Spinal cord (tissue), 10 donors: ENCODE results near the gene CAPN6. TPM values are rescaled to one million over a fixed set of nuclear protein-coding genes. Genes with fewer than 3 reads are reported as not detected.

ENCODE experiments used
- DNase-seq, 6 donors: peaks; one replicate each; pipeline versions ENCODE4 v3.0.0 to v3.0.0-alpha.2; 2013 to 2015; ENCODE audit warnings: low spot score in 6 of 6, low read depth in 4 of 6
- H3K27ac ChIP-seq: one replicate; pipeline ENCODE4 v1.5.1; 2013; ENCODE audit warnings: low read depth, low read length, control low read depth
- H3K27me3 ChIP-seq: one replicate; pipeline ENCODE4 v1.6.1; 2013; ENCODE audit warnings: low read length; ENCODE audit not compliant: control insufficient read depth, insufficient read depth
- H3K36me3 ChIP-seq: one replicate; pipeline ENCODE4 v1.6.1; 2013; ENCODE audit warnings: low read length; ENCODE audit not compliant: control insufficient read depth, insufficient read depth
- H3K4me1 ChIP-seq: one replicate; pipeline ENCODE4 v1.6.1; 2013; ENCODE audit warnings: low read length; ENCODE audit not compliant: control insufficient read depth, insufficient read depth
- H3K4me3 ChIP-seq: one replicate; pipeline ENCODE4 v1.5.1; 2013; ENCODE audit warnings: low read depth, low read length, control low read depth
- H3K9me3 ChIP-seq: one replicate; pipeline ENCODE4 v1.6.1; 2013; ENCODE audit warnings: low read length; ENCODE audit not compliant: control insufficient read depth, insufficient read depth
- WGBS: methylation state at CpG from one replicate; pipeline ENCODE4 v1.1.5; 2013; ENCODE audit warnings: missing lambda C conversion rate; ENCODE audit not compliant: insufficient coverage; 5-methylcytosine and 5-hydroxymethylcytosine counted together
- polyA plus RNA-seq, 2 donors: library from polyadenylated mRNA; unstranded; fragments of 120-200 nt; gene quantifications; one replicate each; pipeline ENCODE4 v1.2.1, GENCODE V29; 2013; ENCODE audit not compliant: insufficient read length in 2 of 2
- total RNA-seq, 2 donors: library from RNA; depleted of rRNA in 1 of 2; stranded (reverse); fragments of 120-200 nt in 1 of 2; fragments of >200 nt in 1 of 2; gene quantifications; one replicate each; pipeline versions ENCODE4 v1.2.3 to v1.2.4, GENCODE V29; 2013 to 2014
- donor health status: healthy.

The CAPN6 gene
- total and polyA plus RNA-seq, 4 donors, result 1.3 to 47.4 (median 13.3) TPM

DNA sequence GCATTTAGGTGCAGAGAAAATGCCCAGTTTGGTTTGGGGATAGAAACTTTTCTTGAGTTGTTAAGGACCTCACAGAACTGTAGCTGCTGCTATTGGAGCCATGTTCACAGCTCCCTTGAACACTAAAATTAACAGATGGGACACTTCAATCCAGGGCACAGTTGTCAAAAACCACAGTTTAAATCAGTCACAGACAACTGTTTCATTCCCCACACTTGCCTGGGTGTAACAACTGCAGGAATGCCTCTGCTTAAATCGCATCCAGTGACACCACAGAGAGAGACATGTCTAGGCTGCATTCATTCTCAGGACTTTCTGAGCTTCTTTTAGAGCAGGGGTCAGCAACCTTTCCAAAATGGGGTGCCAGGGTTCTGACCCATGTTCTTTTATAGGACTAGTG lies 12.7 kb upstream of the CAPN6 start:
- Histone ChIP-seq H3K4me3 (no peak overlapping the region), H3K27ac (no peak overlapping the region), H3K36me3 (no peaks in the 10 kb centered on the region), H3K4me1 (no peaks in the 10 kb centered on the region), H3K27me3 (peaks cover 6% of the 10 kb centered on the region), H3K9me3 (no peaks in the 10 kb centered on the region)
- WGBS, result 88% methylated on average over 1 of the region's 1 CpG
- no peak for DNase-seq

DNA sequence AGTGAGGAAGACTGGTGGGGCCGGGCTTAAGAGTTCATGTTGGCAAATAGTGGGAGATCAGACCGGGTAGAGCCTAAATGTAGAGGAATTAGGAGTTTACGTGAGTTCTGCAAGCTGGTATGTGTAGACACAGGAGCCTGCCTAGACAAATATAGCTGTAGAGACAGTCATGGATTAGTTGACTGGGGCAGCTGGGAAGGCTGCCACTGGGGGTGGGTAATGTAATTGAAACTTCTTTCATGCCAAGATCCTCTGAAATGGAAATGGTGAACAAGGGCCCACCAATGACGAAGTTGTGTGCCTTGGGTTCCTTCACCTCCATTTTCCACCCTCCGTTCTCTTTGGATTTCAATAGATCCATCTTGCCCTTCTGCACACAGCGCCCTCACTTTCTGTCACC lies 11.9 kb upstream of the CAPN6 start:
- no peak overlapping the region for H3K27ac ChIP-seq
- 73% methylated on average over 6 of the region's 6 CpGs for WGBS
- no peaks in the 10 kb centered on the region for H3K36me3 ChIP-seq
- no peak for DNase-seq
- no peak overlapping the region for H3K4me3 ChIP-seq
- H3K27me3 ChIP-seq, result peaks cover 6% of the 10 kb centered on the region
- no peaks in the 10 kb centered on the region for H3K4me1 ChIP-seq
- no peaks in the 10 kb centered on the region for H3K9me3 ChIP-seq

DNA sequence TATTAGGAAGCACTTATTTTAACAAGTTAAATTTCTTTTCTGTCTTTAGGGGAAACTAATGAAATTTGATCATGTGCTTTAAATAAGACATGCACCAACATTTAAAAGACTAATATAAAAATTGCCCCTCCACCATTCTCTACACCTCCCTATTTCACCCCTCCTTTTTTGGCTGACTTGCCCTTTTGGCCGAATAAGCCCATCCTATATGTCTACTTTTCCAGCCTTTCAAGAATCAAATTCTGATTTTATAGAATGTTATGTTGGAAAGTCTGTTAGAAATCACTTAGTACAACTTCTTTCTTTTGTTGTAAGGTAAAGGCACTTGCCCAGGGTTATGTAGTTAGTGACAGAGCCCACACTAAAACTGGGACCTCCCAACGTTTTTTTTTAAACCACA lies 1.8 kb downstream of the CAPN6 start:
- Histone ChIP-seq H3K27me3 (peaks cover 37% of the 10 kb centered on the region), H3K9me3 (no peaks in the 10 kb centered on the region), H3K27ac (no peak overlapping the region), H3K36me3 (no peaks in the 10 kb centered on the region), H3K4me1 (no peaks in the 10 kb centered on the region), H3K4me3 (no peak overlapping the region)
- WGBS, result no CpG with 5 or more reads among the region's 2 CpGs
- DNase-seq, result no peak

DNA sequence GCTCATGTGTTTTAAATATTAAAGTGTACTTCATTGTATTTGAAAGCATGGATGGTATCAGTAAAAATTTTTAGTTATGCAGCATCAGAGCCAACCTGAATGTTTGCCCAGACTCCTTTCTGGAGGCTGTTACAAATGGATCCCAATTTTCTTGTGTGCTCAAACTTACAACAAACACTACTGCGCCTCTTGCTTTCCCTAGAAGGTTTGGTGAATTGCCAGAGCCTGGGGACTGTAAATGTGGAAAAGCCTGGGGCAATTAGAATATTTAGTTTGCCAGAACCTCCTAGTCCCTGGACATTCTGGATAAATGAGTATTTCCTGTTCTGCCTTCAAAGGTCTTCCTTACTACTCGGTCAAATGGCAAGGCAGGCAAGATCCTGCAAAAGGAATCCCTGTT lies 4.8 kb downstream of the CAPN6 start:
- no peak overlapping the region for H3K27ac ChIP-seq
- WGBS, result 40% methylated on average over 1 of the region's 2 CpGs
- H3K36me3 ChIP-seq, result no peaks in the 10 kb centered on the region
- no peaks in the 10 kb centered on the region for H3K4me1 ChIP-seq
- H3K27me3 ChIP-seq, result peaks cover 30% of the 10 kb centered on the region
- no peak overlapping the region for H3K4me3 ChIP-seq
- DNase-seq, result peak in 1 of 6 donors; percentile 51
- H3K9me3 ChIP-seq, result no peaks in the 10 kb centered on the region

DNA sequence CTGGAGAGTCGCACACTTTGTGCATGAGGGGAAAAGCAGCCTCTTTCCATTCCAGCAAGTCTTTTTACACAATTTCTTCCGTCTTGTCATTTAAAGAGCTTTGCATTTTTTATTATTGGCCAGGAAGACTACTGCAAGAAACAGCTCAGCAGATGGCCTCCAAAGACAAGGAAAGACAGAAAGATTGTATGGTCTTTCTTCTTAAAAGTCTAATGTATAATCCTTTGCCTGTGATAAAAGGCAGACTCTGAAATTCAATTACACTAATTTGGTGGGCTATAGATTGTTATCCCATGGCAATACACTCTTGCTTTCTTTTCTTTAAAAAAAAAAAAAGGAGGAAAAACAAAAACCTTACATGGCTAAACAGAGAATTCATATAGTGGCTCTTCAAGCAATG lies 5.9 kb downstream of the CAPN6 start:
- Histone ChIP-seq H3K4me3 (no peak overlapping the region), H3K9me3 (no peaks in the 10 kb centered on the region), H3K36me3 (no peaks in the 10 kb centered on the region), H3K4me1 (no peaks in the 10 kb centered on the region), H3K27ac (no peak overlapping the region), H3K27me3 (peaks cover 22% of the 10 kb centered on the region)
- WGBS, result no CpG with 5 or more reads among the region's 2 CpGs
- DNase-seq, result peak in 3 of 6 donors; percentile 4 to 57 (median 52)

DNA sequence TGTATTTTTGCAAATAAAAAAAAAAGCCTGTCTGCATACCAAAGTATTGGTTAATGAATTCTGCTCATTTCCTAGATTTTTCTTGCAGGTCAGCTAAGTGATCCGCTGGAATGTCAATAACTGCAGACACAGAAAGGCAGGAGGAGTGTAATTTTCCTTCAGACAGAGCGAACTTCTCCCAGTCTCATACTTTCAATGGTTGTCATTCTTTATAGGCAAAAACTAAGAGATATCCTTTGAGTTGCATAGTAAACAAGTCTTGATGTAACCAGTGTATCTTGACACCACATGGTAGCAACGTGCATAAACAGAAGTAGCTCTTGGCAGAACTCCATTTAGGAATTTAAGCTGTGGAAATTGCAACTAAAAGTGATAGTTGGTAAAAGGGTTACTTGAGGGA lies 8.2 kb downstream of the CAPN6 start:
- WGBS, result 11% methylated on average over 1 of the region's 3 CpGs
- no peak overlapping the region for H3K4me3 ChIP-seq

DNA sequence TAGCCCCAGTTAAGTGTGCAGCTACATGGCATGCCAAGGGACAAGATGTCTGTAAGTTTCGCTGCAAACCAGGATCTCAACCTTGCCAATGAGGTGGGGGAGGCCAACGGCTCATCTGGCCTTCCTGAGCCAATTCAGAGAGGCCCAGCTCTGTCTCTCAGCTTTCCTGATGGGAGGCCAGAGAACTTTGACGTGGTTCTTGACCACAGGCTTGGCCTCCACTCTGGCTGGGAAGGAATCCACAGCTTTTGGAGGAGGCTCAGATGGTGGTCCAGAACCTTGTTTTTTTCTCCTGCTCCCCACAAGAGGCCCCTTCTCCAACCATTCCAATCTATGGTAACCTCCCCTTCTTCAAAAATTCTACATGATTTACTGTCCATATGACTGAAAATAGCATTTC lies 9.8 kb downstream of the CAPN6 start:
- 57% methylated on average over 3 of the region's 3 CpGs for WGBS
- Histone ChIP-seq H3K27ac (no peak overlapping the region), H3K4me1 (no peaks in the 10 kb centered on the region), H3K4me3 (no peak overlapping the region), H3K27me3 (peaks cover 13% of the 10 kb centered on the region), H3K9me3 (no peaks in the 10 kb centered on the region), H3K36me3 (no peaks in the 10 kb centered on the region)
- DNase-seq, result no peak

More for the DNA sequence above, 8.2 kb downstream of the CAPN6 start:
- no peak for DNase-seq
- no peaks in the 10 kb centered on the region for H3K4me1 ChIP-seq
- H3K36me3 ChIP-seq, result no peaks in the 10 kb centered on the region
- peaks cover 17% of the 10 kb centered on the region for H3K27me3 ChIP-seq
- no peak overlapping the region for H3K27ac ChIP-seq
- H3K9me3 ChIP-seq, result no peaks in the 10 kb centered on the region

DNA sequence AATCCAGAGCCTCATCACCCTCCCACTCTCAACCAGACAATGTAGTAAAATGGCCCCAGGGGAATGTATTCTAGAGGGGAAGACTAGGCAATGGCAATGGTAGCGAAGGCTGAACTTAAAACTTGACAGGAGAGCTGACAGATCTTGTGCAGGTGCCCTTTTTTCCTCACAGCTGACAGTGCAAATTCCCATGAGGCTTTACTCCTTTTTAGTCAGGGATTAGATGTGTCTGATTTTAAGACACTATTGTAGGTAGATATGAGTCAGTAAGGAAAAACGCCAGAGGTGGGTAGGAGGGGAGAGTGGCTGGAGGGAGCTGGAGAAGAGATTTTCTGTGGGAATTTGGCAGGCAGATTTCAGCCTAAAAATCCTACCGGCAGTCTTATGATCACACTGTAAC lies 10.7 kb downstream of the CAPN6 start:
- Histone ChIP-seq H3K27ac (no peak overlapping the region), H3K4me3 (no peak overlapping the region), H3K36me3 (no peaks in the 10 kb centered on the region), H3K9me3 (no peaks in the 10 kb centered on the region), H3K4me1 (no peaks in the 10 kb centered on the region), H3K27me3 (peaks cover 13% of the 10 kb centered on the region)
- WGBS, result 80% methylated on average over 1 of the region's 3 CpGs
- DNase-seq, result no peak

DNA sequence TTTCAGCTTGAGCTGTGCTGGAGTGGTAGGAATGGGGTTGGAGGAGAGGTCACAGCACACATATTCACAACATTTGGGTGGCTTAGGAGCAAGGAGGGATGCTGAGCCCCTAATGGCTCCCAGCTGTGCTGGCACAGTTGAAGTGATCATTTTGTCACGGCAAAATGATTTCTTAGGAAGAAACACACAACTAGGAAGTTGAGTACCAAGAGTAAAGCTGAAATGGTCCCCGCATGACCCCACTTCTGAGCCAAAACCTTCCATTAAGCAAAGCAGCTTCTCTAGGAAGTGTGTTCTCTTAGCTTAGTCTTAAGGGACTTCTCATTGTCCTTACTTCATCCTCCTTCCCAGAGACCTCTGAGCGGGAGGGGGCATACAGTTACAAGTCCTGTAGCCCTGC lies 12.6 kb downstream of the CAPN6 start:
- peaks cover 9% of the 10 kb centered on the region for H3K27me3 ChIP-seq
- no peak overlapping the region for H3K4me3 ChIP-seq

DNA sequence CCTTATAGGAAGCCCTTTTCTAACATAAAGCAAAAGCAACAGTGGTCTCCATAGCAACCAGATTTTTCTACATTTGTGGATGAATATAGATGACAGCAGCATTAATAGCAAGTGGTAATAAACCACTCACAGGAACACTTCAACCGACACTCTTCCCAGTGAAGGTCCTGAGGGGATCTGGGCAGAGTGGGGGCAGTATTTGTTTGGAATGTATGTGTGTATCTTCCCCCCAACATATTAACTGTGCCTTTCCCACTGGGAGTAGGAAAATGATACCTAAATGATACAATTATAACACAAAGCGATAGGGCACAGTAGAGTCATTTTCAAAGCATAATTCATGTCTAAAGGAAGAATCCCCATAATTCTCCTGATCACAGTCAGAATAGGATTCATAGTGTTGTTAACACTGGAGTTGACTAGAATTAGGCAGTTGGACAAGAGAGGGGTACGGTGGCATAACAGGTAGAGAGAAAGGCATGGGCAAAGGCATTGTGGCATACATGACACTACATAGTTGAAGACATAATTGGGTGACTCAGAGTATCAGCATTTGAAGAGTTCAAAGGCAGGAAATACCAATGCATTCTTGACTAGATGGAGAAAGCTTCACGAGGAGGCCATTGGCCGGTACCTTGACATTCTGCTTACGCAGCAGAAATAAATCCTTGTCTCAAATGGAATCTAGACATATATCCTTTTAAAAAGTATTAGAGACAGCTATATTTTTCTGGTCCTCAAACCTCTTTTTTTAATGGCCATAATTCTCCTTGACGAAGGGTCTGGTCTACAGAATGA lies 15.2 kb downstream of the CAPN6 start:
- no peaks in the 10 kb centered on the region for H3K4me1 ChIP-seq
- DNase-seq, result peak in 2 of 6 donors; percentile 2 to 41
- no peak overlapping the region for H3K4me3 ChIP-seq
- no peaks in the 10 kb centered on the region for H3K36me3 ChIP-seq
- H3K27me3 ChIP-seq, result peaks cover 15% of the 10 kb centered on the region
- 78% methylated on average over 1 of the region's 7 CpGs for WGBS
- H3K27ac ChIP-seq, result no peak overlapping the region
- no peaks in the 10 kb centered on the region for H3K9me3 ChIP-seq

More for the DNA sequence above, 12.6 kb downstream of the CAPN6 start:
- DNase-seq, result peak in 1 of 6 donors; percentile 3
- H3K4me1 ChIP-seq, result no peaks in the 10 kb centered on the region
- H3K9me3 ChIP-seq, result no peaks in the 10 kb centered on the region
- WGBS, result 83% methylated on average over 1 of the region's 3 CpGs
- H3K27ac ChIP-seq, result no peak overlapping the region
- H3K36me3 ChIP-seq, result no peaks in the 10 kb centered on the region
